GM18519 (cell line): ENCODE results near the gene SPSB1.
"Not testable (repeated sequence)": the region's sequence is repeated elsewhere in the genome, so short reads cannot be mapped to it uniquely, and the experiment has no call there.

Experiments
- ATAC-seq: cut with Tn5 transposase; IDR thresholded peaks from one replicate; pipeline ENCODE4 v1.9.1; 2021; ENCODE audit warnings: mild to moderate bottlenecking, moderate library complexity; ENCODE audit not compliant: unreplicated experiment, low FRiP score

The SPSB1 gene

DNA sequence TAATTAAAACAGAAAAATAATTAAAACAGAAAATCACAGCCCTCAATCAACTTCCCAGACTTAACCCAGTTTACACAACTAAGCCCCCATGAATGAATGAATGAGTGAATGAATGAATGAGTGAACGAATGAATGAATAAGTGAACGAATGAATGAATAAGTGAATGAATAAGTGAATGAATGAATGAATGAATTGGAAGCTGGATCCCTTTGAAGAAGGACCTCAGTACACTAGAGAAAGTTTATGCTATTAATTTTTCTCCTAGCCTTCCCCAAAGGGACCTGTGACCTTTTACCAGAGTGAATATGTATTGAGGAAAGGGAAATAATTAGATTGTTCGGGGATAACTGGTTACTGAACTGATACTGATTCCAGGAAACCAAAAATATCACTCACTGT is 5.6 kb downstream of the SPSB1 start:
- no peak for ATAC-seq

DNA sequence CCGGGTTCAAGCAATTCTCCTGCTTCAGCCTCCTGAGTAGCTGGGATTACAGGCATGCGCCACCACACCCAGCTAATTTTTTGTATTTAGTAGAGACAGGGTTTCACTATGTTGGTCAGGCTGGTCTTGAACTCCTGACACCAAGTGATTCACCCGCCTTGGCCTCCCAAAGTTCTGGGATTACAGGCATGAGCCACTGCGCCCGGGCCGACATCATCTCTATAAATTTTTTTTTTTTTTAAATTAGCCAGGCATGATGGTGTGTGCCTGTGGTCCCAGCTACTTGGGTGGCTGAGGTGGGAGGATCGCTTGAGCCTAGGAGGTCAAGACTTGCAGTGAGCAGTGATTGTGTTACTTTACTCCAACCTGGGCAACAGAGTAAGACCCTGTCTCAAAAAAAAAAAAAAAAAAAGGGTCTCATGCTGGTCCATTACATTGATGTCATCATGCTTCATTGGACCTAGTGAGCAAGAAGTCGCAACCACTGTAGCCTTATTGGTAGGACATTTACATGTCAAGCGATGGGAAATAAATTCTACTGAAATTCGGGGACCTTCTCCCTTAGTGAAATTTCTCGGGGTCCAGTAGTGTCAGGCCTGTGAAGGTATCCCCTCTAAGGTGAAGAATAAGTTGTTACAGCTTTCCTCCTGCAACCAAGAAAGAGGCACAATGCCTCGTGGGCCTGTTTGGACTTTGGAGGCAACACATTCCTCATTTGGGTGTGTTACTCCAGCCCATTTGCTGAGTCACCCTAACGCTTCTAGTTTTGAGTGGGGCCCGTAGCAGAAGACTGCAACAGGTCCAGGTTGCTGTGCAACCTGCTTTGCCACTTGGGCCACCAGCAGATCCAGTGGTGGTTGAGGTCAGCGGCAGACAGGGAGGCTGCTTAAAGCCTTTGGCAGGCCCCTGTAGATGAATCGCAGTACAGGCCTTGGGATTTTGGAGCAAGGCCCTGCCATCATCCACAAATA is 7.2 kb downstream of the SPSB1 start:
- ATAC-seq: not testable (repeated sequence)

DNA sequence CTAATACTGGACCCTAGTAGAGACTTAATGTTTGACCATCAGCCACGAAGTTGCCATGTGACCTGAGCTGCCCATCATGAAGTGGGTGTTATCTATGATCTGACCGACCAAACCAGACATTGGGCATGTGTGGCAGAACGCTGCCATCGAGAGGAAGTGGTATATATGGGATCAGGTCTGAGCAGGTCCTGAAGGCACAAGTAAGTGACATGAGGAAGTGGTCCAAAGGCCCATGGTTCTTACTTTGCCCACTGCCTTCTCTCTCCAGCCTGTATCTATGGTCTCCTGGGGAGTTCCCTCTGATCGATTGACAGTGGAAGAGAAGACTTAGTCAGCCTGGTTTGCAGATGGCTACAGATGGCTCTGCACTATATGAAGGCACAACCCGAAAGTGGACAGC is 7.9 kb downstream of the SPSB1 start:
- ATAC-seq: no peak

DNA sequence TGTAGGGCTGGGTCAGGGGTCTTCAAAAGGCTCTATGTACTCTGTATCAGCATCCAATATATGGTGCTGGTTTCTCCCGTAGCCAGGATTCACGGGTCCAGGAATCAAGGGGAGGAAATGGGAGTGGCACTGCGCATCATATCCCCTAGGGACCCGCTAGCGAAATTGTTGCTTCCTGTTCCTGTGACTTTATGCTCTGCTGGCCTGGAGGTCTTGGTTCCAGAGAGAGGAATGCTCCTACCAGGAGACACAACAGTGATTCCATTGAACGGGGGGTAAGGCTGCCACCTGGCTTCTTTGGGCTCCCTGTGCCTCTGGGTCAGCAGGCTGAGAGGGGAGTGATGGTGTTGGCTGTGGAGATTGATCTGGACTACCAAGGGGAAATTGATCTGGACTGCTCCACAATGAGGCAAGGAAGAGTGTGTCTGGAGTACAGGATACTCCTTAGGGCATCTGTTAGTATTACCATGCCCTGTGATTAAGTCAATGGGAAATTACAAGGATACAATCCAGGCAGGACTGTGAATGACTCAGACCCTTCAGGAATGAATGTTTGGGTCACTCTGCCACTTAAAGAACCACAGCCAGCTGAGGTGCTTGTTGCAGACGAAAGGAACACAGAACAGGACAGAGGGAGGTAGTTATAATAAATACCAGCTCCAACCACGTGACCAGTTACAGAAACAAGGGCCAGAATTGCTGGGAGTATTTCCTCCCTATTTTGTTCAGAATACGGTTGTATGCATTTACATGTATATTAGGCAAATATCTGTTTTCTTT is 10.2 kb downstream of the SPSB1 start:
- ATAC-seq: no peak

DNA sequence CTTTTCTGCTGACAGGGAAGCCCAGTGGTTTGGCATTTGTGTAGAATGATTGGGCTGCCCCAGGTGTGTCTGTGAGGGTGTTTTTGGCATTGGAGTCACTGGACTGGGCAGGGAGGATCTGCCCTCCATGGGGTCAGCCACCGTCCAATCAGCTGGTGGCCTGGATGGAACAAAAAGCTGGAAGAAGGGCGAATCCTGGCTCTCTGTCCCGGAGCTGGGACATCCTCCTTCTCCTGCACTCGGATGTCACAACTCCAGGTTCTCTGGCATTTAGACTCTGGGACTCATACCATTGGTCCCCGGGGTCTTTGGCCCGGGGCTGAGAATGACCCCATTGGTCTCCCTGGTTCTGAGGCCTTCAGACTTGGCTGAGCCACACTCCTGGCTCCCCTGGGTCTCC is 11.2 kb downstream of the SPSB1 start:
- ATAC-seq: no peak

DNA sequence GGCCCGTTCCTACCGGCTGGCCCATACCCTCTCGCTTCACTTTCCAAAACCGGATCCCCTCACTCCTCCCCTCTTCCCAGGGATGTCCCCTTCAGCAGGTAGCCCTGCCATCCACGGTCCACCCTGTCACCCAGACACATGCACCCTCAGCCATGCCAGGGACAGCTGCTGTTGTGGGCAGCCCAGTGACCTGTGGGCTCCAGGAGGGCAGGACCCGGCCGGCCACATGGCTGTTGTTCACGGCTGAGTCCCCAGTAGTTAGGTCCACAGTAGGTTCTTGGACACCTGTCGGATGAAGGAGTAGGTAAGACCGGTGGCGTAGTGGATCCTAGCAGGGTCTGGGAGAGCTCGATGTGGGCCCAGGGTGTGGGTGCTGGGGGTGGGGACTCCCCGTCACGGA is 12.5 kb downstream of the SPSB1 start:
- ATAC-seq: no peak

DNA sequence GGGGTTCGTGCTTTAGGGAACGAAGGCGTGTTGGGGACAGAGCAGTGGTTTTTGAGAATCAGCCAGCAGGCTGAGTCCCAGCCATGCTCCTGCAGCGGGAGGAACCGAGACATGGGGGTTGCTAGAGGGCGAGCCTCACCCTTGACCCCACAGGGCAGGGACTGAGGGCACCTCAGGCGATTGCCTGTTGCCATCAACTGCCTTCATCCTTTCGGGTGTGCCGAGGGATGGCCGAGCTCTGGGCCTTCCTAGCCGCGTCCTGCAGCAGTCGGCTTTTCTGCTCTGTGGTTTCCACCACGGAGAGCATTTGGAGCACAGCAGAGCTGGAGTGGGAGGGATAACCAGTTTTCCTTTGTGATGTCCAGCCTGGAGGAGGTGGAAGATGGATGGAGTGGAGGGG is 13.3 kb downstream of the SPSB1 start:
- ATAC-seq: no peak

DNA sequence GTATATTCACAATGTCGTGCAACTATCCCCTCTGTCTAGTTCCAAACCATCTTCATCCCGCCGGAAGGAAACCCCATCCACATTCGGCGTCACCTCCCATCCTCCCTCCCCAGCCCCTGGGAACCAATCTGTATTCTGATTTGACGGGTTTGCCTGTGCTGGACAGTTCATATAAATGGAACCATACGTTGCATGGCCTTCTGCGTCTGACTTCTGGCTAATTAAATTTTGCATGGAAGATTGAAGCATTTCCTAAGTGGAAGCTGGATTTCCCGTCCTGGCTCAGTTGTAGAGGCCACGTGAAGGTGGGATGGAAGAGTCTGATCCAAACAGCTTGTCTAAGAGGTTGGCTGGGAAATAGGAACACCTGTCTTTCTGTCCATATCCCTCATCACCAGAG is 14.6 kb downstream of the SPSB1 start:
- ATAC-seq: no peak

DNA sequence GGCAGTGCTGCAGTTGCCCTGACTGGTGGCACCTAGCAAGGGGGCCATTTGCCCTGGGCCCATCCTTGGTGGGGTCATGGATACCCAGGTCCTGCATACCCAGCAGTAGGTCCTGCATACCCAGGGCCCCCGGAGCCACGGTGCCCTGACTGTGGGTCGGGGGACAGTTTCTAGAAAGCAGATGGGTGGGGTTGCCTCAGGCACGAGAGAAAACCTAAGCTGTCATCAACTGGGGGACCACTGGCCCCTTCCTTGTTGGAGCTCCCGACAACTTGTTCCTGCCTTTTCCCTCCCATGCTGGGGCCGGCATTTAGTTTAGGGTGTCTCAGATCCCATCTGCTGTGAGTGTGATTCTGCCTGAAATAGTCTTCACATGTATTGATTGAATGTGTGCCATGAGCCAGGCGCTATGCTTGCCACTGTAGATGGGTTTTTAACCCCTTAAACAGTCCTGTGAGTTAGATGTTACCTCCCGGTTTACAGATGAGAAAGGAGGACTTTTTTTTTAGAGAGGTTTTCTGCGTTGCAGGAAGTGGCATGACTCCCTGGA is 15.6 kb downstream of the SPSB1 start:
- no peak for ATAC-seq

DNA sequence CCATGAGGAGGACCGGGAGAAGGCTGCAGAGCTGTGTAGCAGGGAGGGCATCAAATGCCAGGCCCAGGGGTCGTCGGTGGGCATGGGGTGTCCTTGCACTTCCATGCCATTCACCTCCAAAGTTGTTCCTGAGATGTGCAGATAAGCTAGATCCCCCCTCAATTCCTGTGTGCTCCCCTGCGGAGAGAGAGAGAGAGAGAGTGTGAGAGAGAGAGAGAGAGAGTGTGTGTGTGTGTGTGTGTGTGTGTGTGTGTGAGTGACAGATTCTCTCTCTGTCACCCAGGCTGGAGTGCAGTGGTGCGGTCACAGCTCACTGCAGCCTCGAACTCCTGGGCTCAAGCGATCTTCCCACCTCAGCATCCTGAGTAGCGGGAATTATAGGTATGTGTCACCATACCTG is 16.4 kb downstream of the SPSB1 start:
- ATAC-seq: no peak

DNA sequence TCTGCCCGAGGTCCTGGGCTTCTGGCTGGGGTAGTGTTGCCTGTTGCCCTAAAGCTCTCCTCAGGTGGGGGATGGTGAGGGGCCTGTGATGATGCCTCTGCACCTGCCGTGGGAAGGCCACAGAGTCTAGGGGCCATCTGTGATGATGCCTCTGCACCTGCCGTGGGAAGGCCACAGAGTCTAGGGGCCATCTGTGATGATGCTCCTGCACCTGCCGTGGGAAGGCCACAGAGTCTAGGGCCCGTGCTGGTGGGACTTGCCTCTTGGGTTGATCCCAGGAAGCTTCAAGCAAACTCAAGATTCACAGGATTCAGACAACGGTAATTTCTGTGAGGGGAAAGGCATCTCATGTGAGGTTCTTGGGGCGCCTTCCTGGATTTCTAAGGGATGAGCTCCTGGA is 17.3 kb downstream of the SPSB1 start:
- ATAC-seq: no peak

DNA sequence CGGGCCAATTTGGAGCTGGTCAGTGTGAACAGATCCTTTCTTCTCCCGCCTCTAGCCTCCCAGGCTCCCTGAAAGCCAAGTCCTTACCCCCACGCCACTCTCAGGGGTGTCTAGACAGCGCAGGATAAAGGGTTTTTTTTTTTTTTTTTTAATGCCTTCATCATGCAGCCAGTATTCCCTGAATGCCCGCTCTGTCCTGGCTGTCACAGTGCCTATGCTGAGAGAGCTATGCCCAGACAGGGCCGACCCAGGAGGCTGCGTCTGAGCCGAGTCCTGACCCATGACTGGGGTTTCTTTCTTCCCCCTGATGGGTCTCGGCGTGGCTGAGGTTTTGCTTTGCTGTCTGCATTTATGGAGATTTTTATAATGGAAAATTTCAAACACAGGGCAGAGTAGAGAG is 18.3 kb downstream of the SPSB1 start:
- ATAC-seq: no peak

DNA sequence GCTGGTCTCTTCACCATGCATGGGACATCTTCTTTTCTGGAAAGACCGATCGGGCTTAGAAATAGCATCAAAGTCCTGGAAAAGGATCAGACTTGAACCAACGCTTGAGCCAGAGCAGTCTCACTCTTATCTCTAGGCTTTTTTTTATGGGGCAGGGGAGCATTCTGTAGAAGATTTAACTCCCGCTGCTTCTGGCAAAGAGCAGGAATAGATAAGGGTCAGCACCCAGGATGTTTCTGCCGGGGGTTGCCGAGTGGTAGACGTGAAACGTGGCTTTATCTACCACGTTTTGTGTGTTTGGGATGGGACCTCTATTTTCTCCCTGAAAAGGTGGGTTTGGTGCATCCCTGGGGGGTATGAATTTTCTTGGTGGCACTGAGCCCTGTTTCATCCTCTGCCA is 18.8 kb downstream of the SPSB1 start:
- no peak for ATAC-seq

DNA sequence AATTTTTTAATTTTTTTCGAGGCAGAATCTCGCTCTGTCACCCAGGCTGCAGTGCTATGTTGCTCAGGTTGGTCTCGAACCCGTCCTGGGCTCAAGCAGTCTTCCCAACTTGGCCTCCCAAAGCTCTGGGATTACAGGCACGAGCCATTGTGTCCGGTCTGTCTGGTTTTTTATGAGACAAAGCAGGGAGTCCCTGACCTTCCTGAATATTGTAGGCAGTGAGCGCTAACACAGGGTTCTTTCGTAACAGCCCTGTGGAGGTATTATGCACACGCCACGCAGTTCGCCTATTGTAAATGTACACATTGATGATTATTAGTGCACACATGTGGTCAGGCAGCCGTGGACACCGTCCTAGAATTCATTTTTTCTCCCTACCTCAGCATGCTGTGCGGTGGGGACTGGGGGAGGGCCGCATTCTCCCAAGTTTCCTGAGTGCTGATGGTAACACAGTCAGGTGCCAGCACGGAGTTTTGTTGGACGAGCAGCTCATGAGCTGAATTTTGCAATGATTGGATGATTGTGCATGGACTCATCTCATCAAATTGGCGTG is 19.6 kb downstream of the SPSB1 start:
- no peak for ATAC-seq

DNA sequence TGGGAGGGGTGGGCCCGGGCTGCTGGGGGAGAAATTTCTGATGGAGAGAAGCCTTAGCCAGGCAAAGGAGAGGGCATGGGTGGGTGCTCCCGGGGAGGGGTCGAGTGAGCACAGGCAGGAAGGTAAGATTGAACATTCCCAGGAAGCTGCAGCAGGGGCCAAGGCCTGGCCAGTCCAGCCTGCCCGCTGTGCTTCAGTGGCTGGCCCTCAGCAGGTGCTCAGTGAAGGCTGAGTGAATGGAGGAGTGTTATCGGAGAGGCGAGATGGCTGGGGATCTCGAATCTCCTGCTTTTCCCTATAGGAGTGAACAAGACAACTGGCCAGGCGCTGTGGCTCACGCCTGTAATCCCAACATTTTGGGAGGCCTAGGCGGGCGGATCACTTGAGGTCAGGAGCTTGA is 20.9 kb downstream of the SPSB1 start:
- ATAC-seq: no peak

DNA sequence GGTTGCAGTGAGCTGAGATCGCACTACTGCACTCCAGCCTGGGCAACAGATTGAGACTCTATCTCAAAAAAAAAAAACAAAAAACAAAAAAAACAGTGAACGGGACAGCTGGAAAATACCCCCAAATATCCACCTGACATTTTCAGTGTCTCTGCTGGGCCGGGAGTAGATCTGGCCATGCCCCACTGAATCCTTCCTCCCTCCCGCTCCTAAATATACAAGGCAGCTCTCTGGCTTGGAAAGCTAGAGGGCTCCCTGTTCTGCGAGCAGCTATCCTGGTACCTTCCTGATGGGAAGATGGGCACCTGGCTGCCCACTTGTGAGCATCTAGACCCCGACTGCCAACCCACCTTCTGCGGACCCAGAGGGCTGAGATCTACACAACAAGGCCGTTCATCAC is 21.4 kb downstream of the SPSB1 start:
- no peak for ATAC-seq

DNA sequence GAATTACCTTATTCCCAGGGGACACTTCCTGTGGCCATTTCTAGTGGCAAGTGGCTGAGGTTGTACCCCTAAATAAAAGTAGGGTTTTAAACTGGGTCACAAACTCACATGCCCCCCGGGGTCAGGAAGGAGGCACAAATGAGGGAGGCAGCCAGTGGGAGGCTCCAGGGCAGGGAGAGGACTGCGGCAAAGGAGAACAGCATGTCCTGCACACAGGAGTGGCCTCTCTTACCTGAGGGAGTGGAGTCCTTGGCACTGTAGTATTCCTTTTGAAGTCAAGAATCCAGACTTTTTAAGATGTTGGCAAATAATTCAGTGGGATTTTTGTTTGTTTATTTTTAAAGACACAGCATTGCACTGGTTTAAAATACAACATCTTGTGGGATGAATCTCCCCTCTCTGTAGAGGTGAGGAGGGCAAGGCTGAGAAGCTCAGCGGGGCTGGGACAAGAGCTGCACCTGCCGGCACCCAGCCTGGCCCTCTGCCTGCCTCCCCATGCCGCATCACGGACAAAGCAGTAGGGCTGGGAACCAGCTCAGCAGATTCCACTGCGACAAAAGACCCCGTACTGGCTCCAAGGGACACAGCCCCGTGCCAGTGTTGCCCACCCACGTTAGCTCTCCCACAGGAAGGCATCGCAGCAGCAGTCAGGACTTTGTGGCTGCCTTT is 22.2 kb downstream of the SPSB1 start:
- ATAC-seq: no peak

DNA sequence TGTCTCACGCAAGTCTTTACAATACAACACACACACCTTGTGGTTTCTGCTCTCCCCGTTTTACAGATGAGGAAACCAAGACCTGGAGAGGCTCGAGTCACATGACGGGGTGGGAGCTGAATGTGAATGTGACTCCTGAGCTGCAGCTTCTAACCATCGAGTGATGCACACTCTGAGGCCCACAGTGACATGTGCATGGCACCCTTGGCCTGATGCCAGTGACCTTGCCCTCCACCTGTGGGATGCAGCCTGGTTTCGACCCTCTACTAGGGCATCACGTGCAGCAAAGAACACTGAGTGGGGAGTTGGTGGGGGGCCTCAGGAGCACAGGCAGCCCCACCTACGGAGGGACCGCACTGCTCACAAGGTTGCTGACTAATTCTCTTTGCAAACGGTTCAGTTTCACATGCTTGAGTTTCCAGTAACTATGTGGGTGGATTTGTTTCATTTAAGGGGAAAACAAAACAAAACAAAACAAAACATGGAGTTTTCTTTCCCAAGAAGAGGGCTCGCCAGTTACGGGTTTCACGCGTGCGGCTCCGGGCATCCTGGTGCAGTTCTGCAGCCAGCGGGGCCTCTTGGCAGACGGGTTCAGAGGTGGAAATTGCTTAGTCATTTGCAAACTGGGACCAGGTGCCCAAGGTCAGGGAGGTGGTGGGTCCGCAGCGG is 22.9 kb downstream of the SPSB1 start:
- no peak for ATAC-seq

DNA sequence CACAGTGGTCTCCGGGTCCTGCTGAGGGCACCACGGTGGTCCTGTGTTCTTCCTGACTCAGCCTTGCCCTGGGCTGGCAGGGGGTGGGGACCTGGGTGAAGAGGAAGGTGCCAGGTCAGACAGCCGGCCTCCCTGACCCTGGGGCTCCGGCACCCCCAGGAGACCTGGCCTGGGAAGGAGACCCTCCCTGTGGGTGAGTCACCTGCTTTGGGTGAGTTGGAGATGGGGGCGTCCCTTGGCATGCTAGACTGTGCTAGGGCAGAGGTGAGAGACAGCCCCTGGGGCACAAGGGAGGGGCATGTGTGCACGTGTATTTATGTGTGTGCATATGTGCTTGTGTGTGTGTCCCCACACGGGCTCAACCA is 23.4 kb downstream of the SPSB1 start:
- no peak for ATAC-seq

DNA sequence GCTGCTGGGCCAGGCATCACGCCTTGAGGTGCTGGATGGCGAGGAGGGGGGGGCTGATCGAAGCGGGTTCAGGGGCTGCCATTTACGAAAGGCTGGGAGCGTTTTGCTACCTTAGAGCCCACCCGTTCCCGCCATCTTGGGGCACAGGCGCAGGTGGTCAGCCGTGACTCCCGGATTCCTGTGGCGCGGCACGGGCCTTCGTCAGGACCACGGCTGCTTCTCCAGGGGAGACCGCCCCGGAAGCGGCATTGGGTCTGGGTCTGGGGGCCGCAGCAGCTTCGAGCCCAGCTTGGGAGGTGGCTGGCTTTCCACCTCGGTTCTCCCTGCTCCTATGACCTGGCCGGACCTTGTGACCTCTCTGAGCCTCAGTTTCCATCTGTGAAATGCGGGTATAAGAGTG is 23.8 kb downstream of the SPSB1 start:
- ATAC-seq: no peak
